Right lobe of liver (tissue), 4 donors: ENCODE data around the gene ADRA1B.
"Not testable (repeated sequence)": the region's sequence is repeated elsewhere in the genome, so short reads cannot be mapped to it uniquely, and the experiment has no call there.

Source experiments
- CTCF ChIP-seq, 4 donors: fragments of 200-600 bp in 3 of 4; fragments of 450-650 bp in 1 of 4; IDR thresholded peaks; one replicate each; pipeline versions ENCODE4 v1.5.1 to v1.8.0; 2016 to 2022; ENCODE audit warnings: antibody characterized with exemption in 4 of 4, mild to moderate bottlenecking in 2 of 4
- POLR2A ChIP-seq: fragments of 450-650 bp; IDR thresholded peaks from one replicate; pipeline ENCODE4 v1.6.1; 2017; ENCODE audit warnings: antibody characterized with exemption, mild to moderate bottlenecking
- donor health status: DM: no; HTN: no; CAD: no.
- donor health status: DM: no; HTN: no; CAD: no.
- donor health status: DM: no; HTN: yes; CAD: no.

- TF ChIP-seq CTCF (IDR thresholded peaks at IDR 0.05); POLR2A: not testable (repeated sequence)
Measured at GRCh38 chr5:160014197-160014596, 97.9 kb downstream of the ADRA1B start.
